H9 (cell line): Measurements from ENCODE around the gene TAF4. TPM values are rescaled to one million over a fixed set of nuclear protein-coding genes. Genes with fewer than 3 reads are reported as not detected.
A peak's percentile ranks its signal among the peaks of the same experiment; 100 is the strongest.

ENCODE experiments used
- DNase-seq: peaks from one replicate; pipeline ENCODE4 v3.0.0-alpha.2; 2017
- H2AFZ ChIP-seq: one replicate; pipeline ENCODE4 v1.6.1; 2013; ENCODE audit warnings: mild to moderate bottlenecking, low read length, control low read depth, moderate library complexity
- H2AK5ac ChIP-seq: 2 replicates; pipeline ENCODE4 v1.6.1; 2013; ENCODE audit warnings: low read length, control low read depth, mixed read lengths; ENCODE audit not compliant: insufficient read length
- H2BK120ac ChIP-seq: one replicate; pipeline ENCODE4 v1.6.1; 2013; ENCODE audit warnings: low read depth, mild to moderate bottlenecking, low read length, control low read depth, inconsistent platforms; ENCODE audit not compliant: poor library complexity, severe bottlenecking
- H2BK12ac ChIP-seq: 2 replicates; pipeline ENCODE4 v1.6.1; 2013; ENCODE audit warnings: low read length, control low read depth, mixed read lengths, low read depth; ENCODE audit not compliant: insufficient read length
- H2BK15ac ChIP-seq: 2 replicates; pipeline ENCODE4 v1.6.1; 2013; ENCODE audit warnings: low read depth, low read length, control low read depth
- H2BK20ac ChIP-seq: one replicate; pipeline ENCODE4 v1.6.1; 2013; ENCODE audit warnings: low read depth, mild to moderate bottlenecking, low read length, control low read depth, inconsistent platforms; ENCODE audit not compliant: poor library complexity, severe bottlenecking
- H2BK5ac ChIP-seq: 2 replicates; pipeline ENCODE4 v1.6.1; 2013; ENCODE audit warnings: low read length, control low read depth, mixed read lengths; ENCODE audit not compliant: insufficient read length
- H3K14ac ChIP-seq: 2 replicates; pipeline ENCODE4 v1.6.1; 2013; ENCODE audit warnings: low read length, control low read depth; ENCODE audit not compliant: insufficient read depth
- H3K18ac ChIP-seq: 2 replicates; pipeline ENCODE4 v1.6.1; 2013; ENCODE audit warnings: low read depth, mild to moderate bottlenecking, mixed read lengths, low read length, control low read depth; ENCODE audit not compliant: insufficient read length
- H3K23ac ChIP-seq: 2 replicates; pipeline ENCODE4 v1.6.1; 2013; ENCODE audit warnings: low read length, control low read depth, mixed read lengths, low read depth; ENCODE audit not compliant: insufficient read length
- H3K23me2 ChIP-seq: 2 replicates; pipeline ENCODE4 v1.6.1; 2013; ENCODE audit warnings: low read depth, mild to moderate bottlenecking, mixed read lengths, low read length, control low read depth; ENCODE audit not compliant: insufficient read length, poor library complexity, severe bottlenecking
- H3K27ac ChIP-seq: 2 replicates; pipeline ENCODE4 v1.5.1; 2013; ENCODE audit warnings: low read length, control low read depth, mixed read lengths, low read depth; ENCODE audit not compliant: insufficient read length
- H3K27me3 ChIP-seq: 2 replicates; pipeline ENCODE4 v1.6.1; 2013; ENCODE audit warnings: low read length, control low read depth, inconsistent platforms; ENCODE audit not compliant: insufficient read depth
- H3K4ac ChIP-seq: 2 replicates; pipeline ENCODE4 v1.6.1; 2013; ENCODE audit warnings: low read depth, mild to moderate bottlenecking, control low read depth, inconsistent platforms, low read length, moderate library complexity
- H3K4me1 ChIP-seq: 2 replicates; pipeline ENCODE4 v1.6.1; 2013; ENCODE audit warnings: low read length, control low read depth, inconsistent platforms; ENCODE audit not compliant: insufficient read depth
- H3K4me2 ChIP-seq: 2 replicates; pipeline ENCODE4 v1.6.1; 2013; ENCODE audit warnings: low read length, control low read depth, mixed read lengths; ENCODE audit not compliant: insufficient read length, insufficient read depth
- H3K56ac ChIP-seq: 2 replicates; pipeline ENCODE4 v1.6.1; 2013; ENCODE audit warnings: low read depth, mild to moderate bottlenecking, mixed read lengths, low read length, control low read depth; ENCODE audit not compliant: insufficient read length
- H3K79me1 ChIP-seq: 2 replicates; pipeline ENCODE4 v1.6.1; 2013; ENCODE audit warnings: low read depth, mild to moderate bottlenecking, moderate library complexity, low read length, control low read depth, inconsistent platforms; ENCODE audit not compliant: insufficient read depth, poor library complexity, severe bottlenecking
- H3K79me2 ChIP-seq: 2 replicates; pipeline ENCODE4 v1.6.1; 2013; ENCODE audit warnings: low read length, control low read depth, inconsistent platforms; ENCODE audit not compliant: insufficient read depth
- H3K9ac ChIP-seq: 2 replicates; pipeline ENCODE4 v1.6.1; 2013; ENCODE audit warnings: low read length, control low read depth, mixed read lengths; ENCODE audit not compliant: insufficient read length; ENCODE audit errors: extremely low read depth
- H3K9me3 ChIP-seq: one replicate; pipeline ENCODE4 v1.6.1; 2013; ENCODE audit warnings: low read depth, low read length, inconsistent platforms; ENCODE audit not compliant: control insufficient read depth
- H3T11ph ChIP-seq: one replicate; pipeline ENCODE4 v1.6.1; 2013; ENCODE audit warnings: mild to moderate bottlenecking, low read length, control low read depth, inconsistent platforms
- H4K20me1 ChIP-seq: one replicate; pipeline ENCODE4 v1.6.1; 2013; ENCODE audit not compliant: control insufficient read depth, insufficient read length, insufficient read depth
- H4K5ac ChIP-seq: 2 replicates; pipeline ENCODE4 v1.6.1; 2013; ENCODE audit warnings: low read depth, mild to moderate bottlenecking, mixed read lengths, low read length, control low read depth; ENCODE audit not compliant: insufficient read length
- H4K8ac ChIP-seq: replicated peaks from 2 replicates; pipeline ENCODE4 v1.6.1; 2013; ENCODE audit warnings: low read length, control low read depth, mixed read lengths, low read depth; ENCODE audit not compliant: insufficient read length
- H4K91ac ChIP-seq: 2 replicates; pipeline ENCODE4 v1.6.1; 2013; ENCODE audit warnings: low read depth, mild to moderate bottlenecking, moderate library complexity, mixed read lengths, low read length, control low read depth; ENCODE audit not compliant: insufficient read length
- H3K27ac Mint-ChIP-seq, 3 experiments: 2 replicates in 2 of 3; 3 replicates in 1 of 3; pipeline ENCODE4 v1.8.0; 2020 to 2021; ENCODE audit warnings: mixed read lengths in 3 of 3, mild to moderate bottlenecking in 1 of 3, moderate library complexity in 1 of 3
- H3K27me3 Mint-ChIP-seq: 2 replicates; pipeline ENCODE4 v1.8.0; 2021; ENCODE audit warnings: low read depth, mild to moderate bottlenecking, moderate library complexity, mixed read lengths
- H3K36me3 Mint-ChIP-seq, 3 experiments: 2 replicates in 2 of 3; 3 replicates in 1 of 3; pipeline ENCODE4 v1.8.0; 2020 to 2021; ENCODE audit warnings: low read depth in 3 of 3, mixed read lengths in 3 of 3; ENCODE audit not compliant: insufficient read depth in 1 of 3
- H3K4me1 Mint-ChIP-seq, 2 experiments: 2 replicates each; pipeline ENCODE4 v1.8.0; 2020; ENCODE audit warnings: mixed read lengths in 2 of 2
- H3K4me3 Mint-ChIP-seq, 2 experiments: 2 replicates in 1 of 2; 3 replicates in 1 of 2; pipeline ENCODE4 v1.8.0; 2020 to 2021; ENCODE audit warnings: mild to moderate bottlenecking in 2 of 2, mixed read lengths in 2 of 2, moderate library complexity in 1 of 2
- H3K9me3 Mint-ChIP-seq, 2 experiments: 2 replicates in 1 of 2; 3 replicates in 1 of 2; pipeline ENCODE4 v1.8.0; 2020; ENCODE audit warnings: mild to moderate bottlenecking in 2 of 2, mixed read lengths in 2 of 2, moderate library complexity in 1 of 2
- WGBS: extraction: QIAGEN DNeasy Blood & Tissue Kit; methylation state at CpG from one replicate; pipeline ENCODE4 v1.1.7; 2013; ENCODE audit warnings: missing lambda C conversion rate, low lambda C conversion rate, mixed read lengths; ENCODE audit not compliant: insufficient read length; ENCODE audit errors: extremely low coverage; 5-methylcytosine and 5-hydroxymethylcytosine counted together
- total RNA-seq: library from RNA; stranded (reverse); gene quantifications from 2 replicates; pipeline ENCODE4 v1.2.1, GENCODE V29; 2021
- TF ChIP-seq, protein P1 (sequence below): fragments of 200-600 bp; sonication (generic); conservative IDR thresholded peaks from 3 replicates; pipeline ENCODE4 v1.8.0; 2021; ENCODE audit warnings: antibody characterized with exemption, mild to moderate bottlenecking

TAF4 gene
- total RNA-seq, 1 experiment from 2014 or later, result 30.8 TPM

DNA sequence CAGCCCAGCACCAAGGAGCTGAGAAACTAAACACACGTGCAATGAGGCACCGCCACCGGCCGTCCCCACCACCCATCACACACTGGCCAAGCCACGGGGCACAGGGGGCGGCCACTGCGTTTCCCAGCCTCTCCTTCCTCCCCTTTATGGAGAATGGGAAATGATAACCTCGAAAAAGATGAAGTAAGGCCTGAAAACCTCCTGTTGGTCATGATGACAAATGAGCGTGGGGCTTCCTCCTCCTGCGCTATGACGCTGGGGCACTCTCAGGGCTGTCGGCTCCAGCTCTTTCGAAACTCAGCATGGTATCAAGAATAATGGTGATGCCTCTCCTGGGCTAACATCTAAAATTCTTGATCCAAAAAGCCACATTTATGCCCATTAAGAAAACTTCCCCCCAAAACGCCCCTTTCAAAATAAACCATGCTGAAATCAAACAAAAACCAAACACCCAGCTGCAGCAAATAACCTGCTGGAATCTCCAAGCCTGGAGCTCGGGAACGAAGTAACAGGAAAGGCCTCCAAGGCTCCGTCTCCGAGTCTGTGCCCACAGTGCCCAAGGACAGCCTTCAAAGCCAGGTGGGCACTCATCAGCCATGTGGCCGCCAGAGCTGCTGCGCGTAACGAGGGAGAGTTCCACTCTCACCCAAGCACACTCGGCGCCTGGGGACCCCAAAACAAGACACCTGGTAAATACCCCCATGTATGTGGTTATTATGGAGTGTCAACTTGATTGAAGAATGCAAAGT lies 50.0 kb downstream of the TAF4 start:
- Mint-ChIP-seq H3K27me3 (no peaks in the 10 kb centered on the region), H3K4me1 (peaks cover 10 to 12% of the 10 kb centered on the region in 2 experiments), H3K36me3 (peaks cover 7 to 25% (median 20%) of the 10 kb centered on the region in 3 experiments), H3K27ac (peak overlapping the region in 2 of 3 experiments; percentile 74 to 77; a peak in 4 of 7 replicates), H3K9me3 (no peaks in the 10 kb centered on the region), H3K4me3 (no peak overlapping the region; a peak in 1 of 5 replicates)
- peaks cover 5% of the 10 kb centered on the region for H3K79me1 ChIP-seq
- no peak overlapping the region for H3K23ac ChIP-seq
- H3K56ac ChIP-seq, result no peak overlapping the region
- H3K4ac ChIP-seq, result no peak overlapping the region
- H2BK5ac ChIP-seq, result no peak overlapping the region
- no peak overlapping the region for H2AFZ ChIP-seq
- no peak overlapping the region for H4K91ac ChIP-seq
- no peak overlapping the region for H3K9ac ChIP-seq
- H3K18ac ChIP-seq, result no peak overlapping the region
- no peaks in the 10 kb centered on the region for H4K20me1 ChIP-seq
- no peak for DNase-seq
- no peaks in the 10 kb centered on the region for H3K4me1 ChIP-seq
- peaks cover 21% of the 10 kb centered on the region; the same call in 1 of the 2 replicates for H3K79me2 ChIP-seq
- no peaks in the 10 kb centered on the region for H3K27me3 ChIP-seq
- no peaks in the 10 kb centered on the region for H3K23me2 ChIP-seq
- H3K27ac ChIP-seq, result no peak overlapping the region
- no peak overlapping the region for H2AK5ac ChIP-seq
- no peak overlapping the region for H4K5ac ChIP-seq
- TF ChIP-seq, protein P1, sequence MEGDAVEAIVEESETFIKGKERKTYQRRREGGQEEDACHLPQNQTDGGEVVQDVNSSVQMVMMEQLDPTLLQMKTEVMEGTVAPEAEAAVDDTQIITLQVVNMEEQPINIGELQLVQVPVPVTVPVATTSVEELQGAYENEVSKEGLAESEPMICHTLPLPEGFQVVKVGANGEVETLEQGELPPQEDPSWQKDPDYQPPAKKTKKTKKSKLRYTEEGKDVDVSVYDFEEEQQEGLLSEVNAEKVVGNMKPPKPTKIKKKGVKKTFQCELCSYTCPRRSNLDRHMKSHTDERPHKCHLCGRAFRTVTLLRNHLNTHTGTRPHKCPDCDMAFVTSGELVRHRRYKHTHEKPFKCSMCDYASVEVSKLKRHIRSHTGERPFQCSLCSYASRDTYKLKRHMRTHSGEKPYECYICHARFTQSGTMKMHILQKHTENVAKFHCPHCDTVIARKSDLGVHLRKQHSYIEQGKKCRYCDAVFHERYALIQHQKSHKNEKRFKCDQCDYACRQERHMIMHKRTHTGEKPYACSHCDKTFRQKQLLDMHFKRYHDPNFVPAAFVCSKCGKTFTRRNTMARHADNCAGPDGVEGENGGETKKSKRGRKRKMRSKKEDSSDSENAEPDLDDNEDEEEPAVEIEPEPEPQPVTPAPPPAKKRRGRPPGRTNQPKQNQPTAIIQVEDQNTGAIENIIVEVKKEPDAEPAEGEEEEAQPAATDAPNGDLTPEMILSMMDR, result no peak
- no peak overlapping the region for H2BK12ac ChIP-seq
- no peak overlapping the region for H4K8ac ChIP-seq
- no peaks in the 10 kb centered on the region for H3K9me3 ChIP-seq
- no peak overlapping the region for H2BK15ac ChIP-seq
- H2BK20ac ChIP-seq, result no peak overlapping the region
- H3K14ac ChIP-seq, result no peak overlapping the region
- H3T11ph ChIP-seq, result no peak overlapping the region
- no peak overlapping the region for H3K4me2 ChIP-seq
- WGBS, result no CpG with 5 or more reads among the region's 24 CpGs
- H2BK120ac ChIP-seq, result no peak overlapping the region
